Tibial nerve (tissue), 4 donors: ENCODE data around the gene PARD3B. TPM values are rescaled to one million over a fixed set of nuclear protein-coding genes. Genes with fewer than 3 reads are reported as not detected.

Experiments used
- DNase-seq, 2 donors: peaks; one replicate each; pipeline ENCODE4 v3.0.0-alpha.2; 2019; ENCODE audit warnings: low spot score in 2 of 2
- H3K27ac ChIP-seq, 4 donors: fragments of 200-600 bp; sonication (generic) in 3 of 4; one replicate each; pipeline ENCODE4 v1.5.1; 2017 to 2019; ENCODE audit warnings: mild to moderate bottlenecking in 1 of 4
- H3K27me3 ChIP-seq, 2 donors: fragments of 200-600 bp; sonication (generic) in 1 of 2; one replicate each; pipeline versions ENCODE4 v1.5.1 to v1.6.0; 2017 to 2019
- H3K36me3 ChIP-seq, 3 donors: fragments of 200-600 bp; sonication (generic); one replicate each; pipeline ENCODE4 v1.5.1; 2018 to 2019
- H3K4me1 ChIP-seq, 4 donors: fragments of 200-600 bp; sonication (generic) in 3 of 4; one replicate each; pipeline ENCODE4 v1.5.1; 2017 to 2019
- H3K4me3 ChIP-seq, 4 donors: fragments of 200-600 bp; sonication (generic) in 3 of 4; one replicate each; pipeline ENCODE4 v1.5.1; 2017 to 2019; ENCODE audit warnings: mild to moderate bottlenecking in 1 of 4, moderate library complexity in 1 of 4
- H3K9me3 ChIP-seq, 4 donors: fragments of 200-600 bp; sonication (generic) in 3 of 4; one replicate each; pipeline ENCODE4 v1.5.1; 2017 to 2019
- EP300 ChIP-seq, 2 donors: sonication (generic); formaldehyde crosslinking; IDR thresholded peaks; one replicate each; pipeline ENCODE4 v1.6.1; 2017; ENCODE audit warnings: antibody characterized with exemption in 2 of 2, mild to moderate bottlenecking in 1 of 2
- POLR2A ChIP-seq, 2 donors: fragments of 450-650 bp; IDR thresholded peaks; one replicate each; pipeline ENCODE4 v1.6.1; 2017; ENCODE audit warnings: antibody characterized with exemption in 2 of 2, mild to moderate bottlenecking in 2 of 2, moderate library complexity in 2 of 2
- WGBS, 2 donors: methylation state at CpG; one replicate each; pipeline ENCODE4 v1.1.5; 2018; 5-methylcytosine and 5-hydroxymethylcytosine counted together
- total RNA-seq, 4 donors: library from RNA; depleted of rRNA; stranded (reverse); fragments of >200 nt; gene quantifications; one replicate each; pipeline ENCODE4 v1.1.0, GENCODE V29; 2016
- TF ChIP-seq, protein P1 (sequence below), 5 experiments: fragments of 200-600 bp in 3 of 5; fragments of 450-650 bp in 2 of 5; sonication (generic) in 3 of 5; IDR thresholded peaks; one replicate each; pipeline ENCODE4 v1.5.1; 2016 to 2019; ENCODE audit warnings: antibody characterized with exemption in 5 of 5, mild to moderate bottlenecking in 3 of 5, moderate library complexity in 2 of 5

Gene PARD3B
- total RNA-seq, 4 donors from 2014 or later: 47.4 to 101 (median 64.8) TPM

DNA sequence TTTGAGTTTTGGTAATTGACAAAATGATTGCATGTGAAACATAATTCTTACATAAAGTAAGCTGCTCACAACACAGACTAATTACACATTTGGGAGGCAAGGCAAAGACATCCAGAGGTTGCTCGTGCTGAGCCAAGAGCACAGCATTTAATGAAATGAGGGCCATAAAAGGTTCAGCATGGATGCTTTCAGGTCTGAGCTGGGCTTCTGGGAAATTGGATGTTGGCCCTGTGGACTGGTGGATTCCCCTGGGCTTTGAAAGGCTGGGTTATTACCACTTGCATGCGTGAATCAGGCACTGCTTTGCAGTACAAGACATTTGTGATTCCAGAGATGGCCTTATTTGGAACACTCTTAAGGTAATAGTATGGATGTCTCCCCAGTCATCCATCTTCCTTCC lies 603.5 kb downstream of the PARD3B start:
- no peak overlapping the region for H3K4me3 ChIP-seq
- H3K9me3 ChIP-seq: no peaks in the 10 kb centered on the region
- no peak for TF ChIP-seq EP300 (IDR thresholded peaks at IDR 0.05)
- TF ChIP-seq, protein P1, sequence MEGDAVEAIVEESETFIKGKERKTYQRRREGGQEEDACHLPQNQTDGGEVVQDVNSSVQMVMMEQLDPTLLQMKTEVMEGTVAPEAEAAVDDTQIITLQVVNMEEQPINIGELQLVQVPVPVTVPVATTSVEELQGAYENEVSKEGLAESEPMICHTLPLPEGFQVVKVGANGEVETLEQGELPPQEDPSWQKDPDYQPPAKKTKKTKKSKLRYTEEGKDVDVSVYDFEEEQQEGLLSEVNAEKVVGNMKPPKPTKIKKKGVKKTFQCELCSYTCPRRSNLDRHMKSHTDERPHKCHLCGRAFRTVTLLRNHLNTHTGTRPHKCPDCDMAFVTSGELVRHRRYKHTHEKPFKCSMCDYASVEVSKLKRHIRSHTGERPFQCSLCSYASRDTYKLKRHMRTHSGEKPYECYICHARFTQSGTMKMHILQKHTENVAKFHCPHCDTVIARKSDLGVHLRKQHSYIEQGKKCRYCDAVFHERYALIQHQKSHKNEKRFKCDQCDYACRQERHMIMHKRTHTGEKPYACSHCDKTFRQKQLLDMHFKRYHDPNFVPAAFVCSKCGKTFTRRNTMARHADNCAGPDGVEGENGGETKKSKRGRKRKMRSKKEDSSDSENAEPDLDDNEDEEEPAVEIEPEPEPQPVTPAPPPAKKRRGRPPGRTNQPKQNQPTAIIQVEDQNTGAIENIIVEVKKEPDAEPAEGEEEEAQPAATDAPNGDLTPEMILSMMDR (IDR thresholded peaks at IDR 0.05): no peak
- no peak for TF ChIP-seq POLR2A (IDR thresholded peaks at IDR 0.05)
- no peaks in the 10 kb centered on the region for H3K4me1 ChIP-seq
- no peak for DNase-seq
- H3K27me3 ChIP-seq: no peaks in the 10 kb centered on the region
- no peaks in the 10 kb centered on the region for H3K36me3 ChIP-seq
- no peak overlapping the region for H3K27ac ChIP-seq
- 42 to 59% methylated on average over 2 of the region's 2 CpGs for WGBS, 2 donors

DNA sequence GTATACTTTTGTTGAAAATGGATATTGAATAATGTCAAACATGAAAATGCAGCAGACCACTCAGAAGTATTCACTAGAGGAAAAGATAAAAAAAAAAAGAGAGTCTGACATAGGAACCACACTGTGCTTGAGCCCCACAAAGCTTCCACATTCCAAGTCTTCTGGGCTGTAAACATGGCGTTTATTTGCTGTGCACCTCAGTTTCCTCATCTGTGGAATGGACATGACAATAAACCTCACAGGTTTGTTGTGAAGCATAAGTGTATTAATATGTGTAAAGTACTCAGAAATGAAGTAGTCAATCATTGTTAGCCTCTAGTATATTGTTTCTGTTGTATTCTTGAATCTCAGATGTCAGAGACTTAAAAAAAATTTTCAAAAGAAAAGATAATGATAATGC lies 611.2 kb downstream of the PARD3B start:
- Histone ChIP-seq H3K9me3 (no peaks in the 10 kb centered on the region), H3K4me3 (no peak overlapping the region), H3K4me1 (no peaks in the 10 kb centered on the region), H3K27ac (no peak overlapping the region), H3K27me3 (no peaks in the 10 kb centered on the region), H3K36me3 (peaks cover 0 to 20% (median 0%) of the 10 kb centered on the region in 3 donors)
- TF ChIP-seq EP300 (IDR thresholded peaks at IDR 0.05) (no peak), POLR2A (IDR thresholded peaks at IDR 0.05) (no peak)
- TF ChIP-seq, protein P1 (IDR thresholded peaks at IDR 0.05): no peak
- 88 to 100% methylated on average over 1 of the region's 1 CpG for WGBS, 2 donors
- DNase-seq: no peak

DNA sequence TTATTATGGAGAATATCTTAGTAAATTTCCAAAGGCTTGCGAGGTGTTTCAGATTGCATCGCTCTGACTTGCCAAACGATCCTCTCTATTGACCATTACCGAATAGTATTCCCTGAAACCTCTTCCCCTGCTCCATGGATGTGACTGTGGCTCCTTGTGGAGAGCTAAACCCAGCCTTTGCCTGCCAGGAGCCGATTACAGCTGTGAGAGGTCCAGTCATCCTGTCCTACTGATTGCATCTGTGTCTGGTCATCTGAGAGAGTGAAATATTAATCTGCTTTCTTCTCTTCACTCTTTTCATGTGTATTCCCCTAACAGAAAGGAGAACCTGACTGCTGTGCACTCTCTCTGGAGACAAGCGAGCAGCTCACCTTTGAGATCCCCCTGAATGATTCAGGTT lies 613.1 kb downstream of the PARD3B start:
- DNase-seq: no peak
- 91 to 92% methylated on average over 6 of the region's 6 CpGs for WGBS, 2 donors
- no peak overlapping the region for H3K27ac ChIP-seq
- peaks cover 0 to 20% (median 0%) of the 10 kb centered on the region in 3 donors for H3K36me3 ChIP-seq
- H3K4me3 ChIP-seq: no peak overlapping the region
- TF ChIP-seq, protein P1 (IDR thresholded peaks at IDR 0.05): no peak
- TF ChIP-seq POLR2A (IDR thresholded peaks at IDR 0.05): no peak
- TF ChIP-seq EP300 (IDR thresholded peaks at IDR 0.05): no peak
- H3K4me1 ChIP-seq: no peaks in the 10 kb centered on the region
- H3K9me3 ChIP-seq: no peaks in the 10 kb centered on the region
- H3K27me3 ChIP-seq: no peaks in the 10 kb centered on the region

DNA sequence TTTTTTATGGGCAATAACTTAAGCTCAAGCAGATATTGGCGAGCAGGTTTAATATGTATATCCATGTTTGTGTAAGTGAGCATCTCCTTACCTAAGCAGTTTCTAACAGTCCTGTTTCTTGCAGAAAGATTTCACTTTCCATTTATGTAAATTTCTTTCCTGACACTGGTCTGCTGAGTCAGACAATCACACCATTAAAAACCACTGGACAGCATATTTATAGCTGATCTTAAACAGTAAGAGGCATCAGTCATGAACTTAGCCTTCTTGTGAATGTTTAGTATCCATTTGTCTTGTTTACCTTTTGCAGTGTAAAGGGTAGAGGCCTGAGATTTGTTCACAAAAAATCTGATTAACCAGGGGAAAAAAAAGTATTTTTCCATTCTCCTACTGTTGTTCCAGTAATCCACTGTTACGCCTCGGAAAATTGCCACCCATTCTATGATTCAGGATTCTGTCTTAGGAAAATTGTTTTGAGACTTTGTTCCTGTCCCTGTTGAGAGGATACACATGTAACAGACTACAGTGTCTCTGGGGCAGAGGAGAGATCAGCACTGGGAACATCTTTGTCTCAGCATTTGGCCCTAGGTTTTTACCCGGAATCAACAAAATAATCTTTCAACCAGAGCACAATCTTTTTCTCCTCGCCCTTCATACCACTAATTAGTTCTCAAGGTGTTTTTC lies 616.0 kb downstream of the PARD3B start:
- Histone ChIP-seq H3K4me1 (no peaks in the 10 kb centered on the region), H3K36me3 (peaks cover 0 to 20% (median 0%) of the 10 kb centered on the region in 3 donors), H3K4me3 (no peak overlapping the region), H3K27ac (no peak overlapping the region), H3K9me3 (no peaks in the 10 kb centered on the region), H3K27me3 (no peaks in the 10 kb centered on the region)
- no peak for DNase-seq
- 70 to 84% methylated on average over 5 of the region's 5 CpGs for WGBS, 2 donors
- TF ChIP-seq POLR2A (IDR thresholded peaks at IDR 0.05) (no peak), EP300 (IDR thresholded peaks at IDR 0.05) (no peak)
- TF ChIP-seq, protein P1 (IDR thresholded peaks at IDR 0.05): no peak

DNA sequence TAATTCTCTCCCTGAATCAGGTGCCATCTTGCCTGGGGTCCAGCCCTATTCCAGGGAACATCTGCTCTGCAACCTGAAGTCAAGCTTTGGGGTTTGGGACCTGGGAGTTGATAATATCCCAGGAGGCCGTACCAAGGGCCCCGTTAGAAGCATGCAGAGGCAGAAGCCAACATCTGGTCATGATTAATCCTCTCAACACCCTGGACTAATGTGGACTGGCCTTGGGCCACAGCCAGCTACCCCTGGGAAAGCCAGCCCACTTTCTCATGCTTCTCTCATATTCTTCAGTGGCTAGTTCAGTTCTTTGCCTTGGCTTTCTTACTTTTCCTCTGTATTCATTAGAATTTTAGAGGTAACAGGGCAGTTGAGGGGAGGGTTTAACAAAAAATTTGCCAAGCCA lies 621.5 kb downstream of the PARD3B start:
- no peaks in the 10 kb centered on the region for H3K4me1 ChIP-seq
- no peaks in the 10 kb centered on the region for H3K9me3 ChIP-seq
- H3K27me3 ChIP-seq: no peaks in the 10 kb centered on the region
- TF ChIP-seq, protein P1 (IDR thresholded peaks at IDR 0.05): no peak
- TF ChIP-seq POLR2A (IDR thresholded peaks at IDR 0.05): no peak
- TF ChIP-seq EP300 (IDR thresholded peaks at IDR 0.05): no peak
- WGBS, 2 donors: 80 to 86% methylated on average over 2 of the region's 2 CpGs
- no peak overlapping the region for H3K4me3 ChIP-seq
- no peak overlapping the region for H3K27ac ChIP-seq
- no peaks in the 10 kb centered on the region for H3K36me3 ChIP-seq
- DNase-seq: no peak
